PC-9 (cell line): Measurements from ENCODE around the gene MUSK.

Experiments
- CTCF ChIP-seq: fragments of 200-600 bp; sonication (generic); conservative IDR thresholded peaks from 2 replicates; pipeline ENCODE4 v1.6.1; 2017; ENCODE audit warnings: mixed run types, antibody characterized with exemption, mild to moderate bottlenecking, moderate library complexity
- EZH2 ChIP-seq: fragments of 200-600 bp; sonication (generic); IDR thresholded peaks from 2 replicates; pipeline ENCODE4 v1.8.0; 2017; ENCODE audit warnings: antibody characterized with exemption, low read depth

GRCh38 chr9:110742741-110743371 lies 74.3 kb downstream of the MUSK start:
- TF ChIP-seq CTCF (no peak), EZH2 (no peak)
